Bronchial epithelial cell (primary cell): ENCODE data around the gene APOL3. TPM values are rescaled to one million over a fixed set of nuclear protein-coding genes. Genes with fewer than 3 reads are reported as not detected.
"Not testable (repeated sequence)": the region's sequence is repeated elsewhere in the genome, so short reads cannot be mapped to it uniquely, and the experiment has no call there.

ENCODE experiments used
- DNase-seq: peaks from one replicate; pipeline ENCODE4 v3.0.0-alpha.2; 2010; ENCODE audit warnings: low read depth
- FAIRE-seq: peaks from 2 replicates; lab custom pipeline; 2011; peaks lifted over from hg19 to GRCh38; lab: Jason Lieb, UNC
- H3K27me3 ChIP-seq: 2 replicates; pipeline ENCODE4 v1.5.1; 2011; ENCODE audit warnings: low read length; ENCODE audit not compliant: control insufficient read depth, insufficient read depth
- H3K36me3 ChIP-seq: 2 replicates; pipeline ENCODE4 v1.5.1; 2011; ENCODE audit warnings: low read length; ENCODE audit not compliant: control insufficient read depth, insufficient read depth
- H3K4me3 ChIP-seq: 2 replicates; pipeline ENCODE4 v1.5.1; 2011; ENCODE audit warnings: mild to moderate bottlenecking, low read depth, low read length, control low read depth
- CTCF ChIP-seq: IDR thresholded peaks from 2 replicates; pipeline ENCODE4 v1.5.1; 2011; ENCODE audit warnings: mild to moderate bottlenecking, moderate library complexity, low read length, control low read depth, inconsistent platforms; ENCODE audit not compliant: insufficient read depth, severe bottlenecking
- total RNA-seq: library from RNA; depleted of rRNA; stranded (reverse); fragments of >200 nt; gene quantifications from 2 replicates; pipeline ENCODE4 v1.2.1, GENCODE V29; 2014

Gene APOL3
- total RNA-seq = 0.13 TPM in 1 of 2 replicates, not detected in the other

GRCh38 chr22:36160499-36160942 lies at the start of gene APOL3:
Gene APOL3, minus strand, starts transcription at chr22:36160755. Its CDS starts 11,700 bp downstream, at chr22:36149055.
- FAIRE-seq = peak; percentile 94
- DNase-seq = peak; percentile 28
- Histone ChIP-seq H3K27me3 (no peaks in the 10 kb centered on the region), H3K36me3 (no peaks in the 10 kb centered on the region), H3K4me3 (no peak within 1 kb of the TSS)
- TF ChIP-seq CTCF = no peak

GRCh38 chr22:36210224-36210623 lies 49.7 kb upstream of the APOL3 start:
- H3K4me3 ChIP-seq = no peak overlapping the region
- no peak for TF ChIP-seq CTCF
- H3K36me3 ChIP-seq = no peaks in the 10 kb centered on the region
- no peak for FAIRE-seq
- H3K27me3 ChIP-seq = peaks cover 9% of the 10 kb centered on the region
- no peak for DNase-seq

- not testable (repeated sequence) for FAIRE-seq, DNase-seq, H3K27me3 ChIP-seq, H3K4me3 ChIP-seq, H3K36me3 ChIP-seq
These were observed 48.9 kb upstream of the APOL3 start for GRCh38 chr22:36209488-36209908.

- no peak overlapping the region for H3K4me3 ChIP-seq
- DNase-seq (no peak), FAIRE-seq (no peak)
- peaks cover 3% of the 10 kb centered on the region for H3K27me3 ChIP-seq
- H3K36me3 ChIP-seq = no peaks in the 10 kb centered on the region
- no peak for TF ChIP-seq CTCF
These were observed 48.4 kb upstream of the APOL3 start for GRCh38 chr22:36208914-36209313.

- TF ChIP-seq CTCF = no peak
- Histone ChIP-seq H3K4me3 (no peak overlapping the region), H3K36me3 (no peaks in the 10 kb centered on the region), H3K27me3 (peaks cover 3% of the 10 kb centered on the region)
- peak; percentile 18 for FAIRE-seq
- DNase-seq = peak; percentile 12
These were observed 47.7 kb upstream of the APOL3 start for GRCh38 chr22:36208162-36208765.

GRCh38 chr22:36206255-36206654 lies 45.7 kb upstream of the APOL3 start:
- Histone ChIP-seq H3K27me3 (no peaks in the 10 kb centered on the region), H3K36me3 (no peaks in the 10 kb centered on the region), H3K4me3 (no peak overlapping the region)
- DNase-seq (no peak), FAIRE-seq (no peak)
- no peak for TF ChIP-seq CTCF

- DNase-seq, H3K4me3 ChIP-seq, H3K27me3 ChIP-seq, H3K36me3 ChIP-seq: not testable (repeated sequence)
- peak; percentile 18 for FAIRE-seq
These were observed 45.0 kb upstream of the APOL3 start for GRCh38 chr22:36205573-36205972.
